ENCODE measurements around the gene KNCN.

GRCh38 chr1:46554236-46554596 is 2.8 kb upstream of the KNCN start:
- no peak for TF ChIP-seq CTCF (IDR thresholded peaks at IDR 0.05)
- no peak for TF ChIP-seq POLR2A (IDR thresholded peaks at IDR 0.05)
